HEK293 (cell line): ENCODE results near the gene ITFG2.

Source experiments
- CTCF ChIA-PET: fragments of 350-600 bp; formaldehyde crosslinking; extraction: SDS; loops from one replicate; lab custom pipeline; 2021; ENCODE audit warnings: antibody characterized with exemption; lab: Yijun Ruan, JAX
- POLR2A ChIA-PET: fragments of 300-600 bp; formaldehyde crosslinking; extraction: SDS; loops from one replicate; lab custom pipeline; 2020; ENCODE audit warnings: antibody characterized with exemption, inconsistent platforms; lab: Yijun Ruan, JAX
- H3K27ac ChIP-seq: fragments of 200-500 bp; sonication (Bioruptor generic); 2 replicates; pipeline ENCODE4 v1.5.1; 2014; ENCODE audit warnings: low read depth, low read length, control low read depth, inconsistent platforms; ENCODE audit errors: extremely low read depth
- H3K36me3 ChIP-seq, 2 experiments: fragments of 200-500 bp in 1 of 2; sonication (Bioruptor generic) in 1 of 2; 1 replicate in 1 of 2; 2 replicates in 1 of 2; pipeline ENCODE4 v1.5.1; 2014 to 2017; ENCODE audit warnings: inconsistent platforms in 2 of 2, low read length in 2 of 2; ENCODE audit not compliant: control insufficient read depth in 2 of 2, insufficient read depth in 1 of 2
- H3K4me1 ChIP-seq: fragments of 200-500 bp; sonication (Bioruptor generic); 2 replicates; pipeline ENCODE4 v1.5.1; 2014; ENCODE audit warnings: mild to moderate bottlenecking, low read length, inconsistent platforms; ENCODE audit not compliant: control insufficient read depth, insufficient read depth
- H3K4me3 ChIP-seq: 2 replicates; pipeline ENCODE4 v1.5.1; 2011; ENCODE audit warnings: low read depth, mild to moderate bottlenecking, control low read depth, low read length, moderate library complexity
- H3K9me3 ChIP-seq: fragments of 200-500 bp; sonication (Bioruptor generic); 2 replicates; pipeline ENCODE4 v1.5.1; 2014; ENCODE audit warnings: low read depth, low read length, inconsistent platforms; ENCODE audit not compliant: control insufficient read depth, insufficient read depth
- AEBP2 ChIP-seq: fragments of 450-650 bp; formaldehyde crosslinking; IDR thresholded peaks from 2 replicates; pipeline ENCODE4 v1.5.1; 2016; ENCODE audit warnings: missing biosample characterization, missing genetic modification characterization, borderline replicate concordance
- HOXD13 ChIP-seq: sonication (generic); formaldehyde crosslinking; IDR thresholded peaks from 2 replicates; pipeline ENCODE4 v1.8.0; 2022; ENCODE audit warnings: missing genetic modification reagents, borderline replicate concordance
- KLF17 ChIP-seq: fragments of 450-650 bp; formaldehyde crosslinking; IDR thresholded peaks from 2 replicates; pipeline ENCODE4 v1.5.1; 2016; ENCODE audit warnings: missing biosample characterization, missing genetic modification characterization
- PRDM2 ChIP-seq: fragments of 450-650 bp; formaldehyde crosslinking; IDR thresholded peaks from 2 replicates; pipeline ENCODE4 v1.5.1; 2016; ENCODE audit warnings: missing biosample characterization, missing genetic modification characterization, borderline replicate concordance
- SP2 ChIP-seq: fragments of 450-650 bp; formaldehyde crosslinking; IDR thresholded peaks from 2 replicates; pipeline ENCODE4 v1.5.1; 2016; ENCODE audit warnings: missing biosample characterization, missing genetic modification characterization
- YY2 ChIP-seq: fragments of 450-650 bp; formaldehyde crosslinking; IDR thresholded peaks from 2 replicates; pipeline ENCODE4 v1.5.1; 2016; ENCODE audit warnings: missing biosample characterization, missing genetic modification characterization
- ZBTB21 ChIP-seq: fragments of 450-650 bp; formaldehyde crosslinking; IDR thresholded peaks from 2 replicates; pipeline ENCODE4 v1.5.1; 2017; ENCODE audit warnings: missing biosample characterization, missing genetic modification characterization
- ZBTB44 ChIP-seq: fragments of 450-650 bp; IDR thresholded peaks from 2 replicates; pipeline ENCODE4 v1.5.1; 2018; ENCODE audit warnings: missing biosample characterization, mild to moderate bottlenecking, missing genetic modification characterization
- ZFP37 ChIP-seq: fragments of 450-650 bp; formaldehyde crosslinking; IDR thresholded peaks from 2 replicates; pipeline ENCODE4 v1.5.1; 2016; ENCODE audit warnings: missing biosample characterization, missing genetic modification characterization
- ZNF155 ChIP-seq: fragments of 450-650 bp; formaldehyde crosslinking; IDR thresholded peaks from 2 replicates; pipeline ENCODE4 v1.5.1; 2016; ENCODE audit warnings: missing biosample characterization, missing genetic modification characterization
- ZNF202 ChIP-seq: fragments of 450-650 bp; formaldehyde crosslinking; IDR thresholded peaks from 2 replicates; pipeline ENCODE4 v1.5.1; 2016; ENCODE audit warnings: missing biosample characterization, missing genetic modification characterization, borderline replicate concordance
- ZNF366 ChIP-seq: fragments of 450-650 bp; formaldehyde crosslinking; conservative IDR thresholded peaks from 2 replicates; pipeline ENCODE4 v1.5.1; 2016; ENCODE audit warnings: missing biosample characterization, missing genetic modification characterization
- ZNF416 ChIP-seq: fragments of 450-650 bp; formaldehyde crosslinking; IDR thresholded peaks from 2 replicates; pipeline ENCODE4 v1.5.1; 2016; ENCODE audit warnings: missing biosample characterization, missing genetic modification characterization
- ZNF48 ChIP-seq: fragments of 450-650 bp; formaldehyde crosslinking; IDR thresholded peaks from 2 replicates; pipeline ENCODE4 v1.5.1; 2016; ENCODE audit warnings: missing biosample characterization, missing genetic modification characterization
- ZNF501 ChIP-seq: fragments of 450-650 bp; formaldehyde crosslinking; IDR thresholded peaks from 2 replicates; pipeline ENCODE4 v1.5.1; 2016; ENCODE audit warnings: missing biosample characterization, missing genetic modification characterization
- ZNF514 ChIP-seq: fragments of 450-650 bp; formaldehyde crosslinking; IDR thresholded peaks from 2 replicates; pipeline ENCODE4 v1.5.1; 2016; ENCODE audit warnings: missing biosample characterization, missing genetic modification characterization
- ZNF561 ChIP-seq: fragments of 450-650 bp; IDR thresholded peaks from 2 replicates; pipeline ENCODE4 v1.5.1; 2018; ENCODE audit warnings: missing biosample characterization, missing genetic modification characterization, borderline replicate concordance
- ZNF580 ChIP-seq: fragments of 450-650 bp; formaldehyde crosslinking; IDR thresholded peaks from 2 replicates; pipeline ENCODE4 v1.5.1; 2016; ENCODE audit warnings: missing biosample characterization, missing genetic modification characterization
- ZNF600 ChIP-seq: fragments of 450-650 bp; formaldehyde crosslinking; IDR thresholded peaks from 2 replicates; pipeline ENCODE4 v1.5.1; 2016; ENCODE audit warnings: missing biosample characterization, missing genetic modification characterization
- ZNF624 ChIP-seq: fragments of 450-650 bp; formaldehyde crosslinking; IDR thresholded peaks from 2 replicates; pipeline ENCODE4 v1.5.1; 2017; ENCODE audit warnings: missing biosample characterization, missing genetic modification characterization
- ZNF654 ChIP-seq: fragments of 450-650 bp; formaldehyde crosslinking; IDR thresholded peaks from 2 replicates; pipeline ENCODE4 v1.5.1; 2016; ENCODE audit warnings: low read depth, missing biosample characterization, missing genetic modification characterization
- ZNF747 ChIP-seq: fragments of 450-650 bp; formaldehyde crosslinking; IDR thresholded peaks from 2 replicates; pipeline ENCODE4 v1.5.1; 2016; ENCODE audit warnings: missing biosample characterization, missing genetic modification characterization
- ZNF785 ChIP-seq: fragments of 450-650 bp; formaldehyde crosslinking; IDR thresholded peaks from 2 replicates; pipeline ENCODE4 v1.5.1; 2016; ENCODE audit warnings: missing biosample characterization, missing genetic modification characterization
- ZNF830 ChIP-seq: fragments of 450-650 bp; IDR thresholded peaks from 2 replicates; pipeline ENCODE4 v1.5.0; 2018; ENCODE audit warnings: missing biosample characterization, missing genetic modification characterization, low read depth, mild to moderate bottlenecking, moderate library complexity

The ITFG2 gene

GRCh38 chr12:2819810-2820209, 7.3 kb downstream of the ITFG2 start:
- no peak overlapping the region for H3K4me3 ChIP-seq
- peaks cover 22 to 77% of the 10 kb centered on the region in 2 experiments for H3K36me3 ChIP-seq
- ChIA-PET CTCF (no interaction called here), POLR2A (interaction anchor here (0.7 kb wide), 1 partner anchor 23 kb away, joined by 7 read pairs; no protein-coding TSS in a partner anchor)
- TF ChIP-seq ZBTB44 (tag by site-specific recombination) (no peak), ZNF48 (tag by site-specific recombination) (no peak), ZNF416 (tag by site-specific recombination) (no peak), SP2 (no peak), HOXD13 (CRISPR knock-in tag) (no peak), ZNF514 (tag by site-specific recombination) (no peak), ZNF561 (no peak), ZNF747 (tag by site-specific recombination) (no peak), ZNF785 (tag by site-specific recombination) (no peak), ZNF624 (no peak), YY2 (tag by site-specific recombination) (no peak)
- H3K27ac ChIP-seq = no peak overlapping the region
- no peaks in the 10 kb centered on the region for H3K9me3 ChIP-seq
- H3K4me1 ChIP-seq = no peaks in the 10 kb centered on the region

GRCh38 chr12:2820432-2820831, 8.0 kb downstream of the ITFG2 start:
- no peaks in the 10 kb centered on the region for H3K4me1 ChIP-seq
- TF ChIP-seq AEBP2 (tag by site-specific recombination) (no peak), ZNF580 (tag by site-specific recombination) (no peak), ZNF501 (tag by site-specific recombination) (no peak), ZNF600 (tag by site-specific recombination) (no peak)
- CTCF ChIA-PET = no interaction called here
- no peak overlapping the region for H3K4me3 ChIP-seq
- H3K9me3 ChIP-seq = no peaks in the 10 kb centered on the region
- peaks cover 23 to 81% of the 10 kb centered on the region in 2 experiments for H3K36me3 ChIP-seq
- POLR2A ChIA-PET = no interaction called here
- no peak overlapping the region for H3K27ac ChIP-seq

- Histone ChIP-seq H3K4me3 (no peak overlapping the region), H3K4me1 (no peaks in the 10 kb centered on the region), H3K36me3 (peaks cover 33 to 90% of the 10 kb centered on the region in 2 experiments), H3K27ac (no peak overlapping the region), H3K9me3 (no peaks in the 10 kb centered on the region)
- POLR2A ChIA-PET = no interaction called here
- CTCF ChIA-PET = interaction anchor here (0.5 to 1.0 kb wide), 3 partner anchors 9 to 40 kb away, joined by 3 read pairs; no protein-coding TSS in a partner anchor
- TF ChIP-seq ZNF830 (tag by site-specific recombination) = no peak
- TF ChIP-seq ZNF155 (tag by site-specific recombination) = no peak
- no peak for TF ChIP-seq ZBTB21 (tag by site-specific recombination)
- no peak for TF ChIP-seq PRDM2
- no peak for TF ChIP-seq ZFP37 (tag by site-specific recombination)
- no peak for TF ChIP-seq ZNF366
- TF ChIP-seq ZNF747 (tag by site-specific recombination) = no peak
- no peak for TF ChIP-seq KLF17 (tag by site-specific recombination)
- no peak for TF ChIP-seq ZNF654 (tag by site-specific recombination)
- TF ChIP-seq ZNF202 (tag by site-specific recombination) = no peak
Observed at GRCh38 chr12:2823483-2823882, 11.0 kb downstream of the ITFG2 start.
